CD4-positive, alpha-beta memory T cell (primary cell): ENCODE measurements around the gene TOMM40L. TPM values are rescaled to one million over a fixed set of nuclear protein-coding genes. Genes with fewer than 3 reads are reported as not detected.

ENCODE experiments used
- CTCF ChIA-PET: fragments of 350-600 bp; sonication (Branson Sonifier 250); formaldehyde crosslinking; loops from one replicate; lab custom pipeline; 2021; ENCODE audit warnings: inconsistent platforms; ENCODE audit not compliant: partially characterized antibody; lab: Charles Lee
- POLR2A ChIA-PET: fragments of 350-600 bp; sonication (Branson Sonifier 250); formaldehyde crosslinking; loops from one replicate; lab custom pipeline; 2021; ENCODE audit not compliant: partially characterized antibody; lab: Charles Lee
- DNase-seq, 5 donors: peaks; one replicate each; pipeline versions ENCODE4 v3.0.0 to v3.0.0-alpha.2; 2020 to 2022; ENCODE audit warnings: mixed read lengths in 1 of 5
- H3K27ac ChIP-seq: one replicate; pipeline ENCODE4 v1.7.0; 2013; ENCODE audit warnings: low read depth, low read length
- H3K27me3 ChIP-seq: 2 replicates; pipeline ENCODE4 v1.7.0; 2013; ENCODE audit warnings: mild to moderate bottlenecking, low read length, moderate library complexity; ENCODE audit not compliant: insufficient read depth
- H3K36me3 ChIP-seq: 2 replicates; pipeline ENCODE4 v1.7.0; 2013; ENCODE audit warnings: mild to moderate bottlenecking, low read length, moderate library complexity; ENCODE audit not compliant: insufficient read depth
- H3K4me1 ChIP-seq: 2 replicates; pipeline ENCODE4 v1.7.0; 2013; ENCODE audit warnings: mild to moderate bottlenecking, low read length, moderate library complexity; ENCODE audit not compliant: insufficient read depth
- H3K4me3 ChIP-seq, 2 donors: one replicate each; pipeline ENCODE4 v1.7.0; 2013; ENCODE audit warnings: low read length in 2 of 2, mild to moderate bottlenecking in 1 of 2
- H3K9me3 ChIP-seq, 2 donors: one replicate each; pipeline ENCODE4 v1.7.0; 2013; ENCODE audit warnings: low read length in 2 of 2, control low read depth in 1 of 2; ENCODE audit not compliant: control insufficient read depth in 1 of 2
- H3K27ac Mint-ChIP-seq, 7 donors: one replicate each; pipeline ENCODE4 v1.8.0; 2020 to 2021; ENCODE audit warnings: mixed read lengths in 7 of 7, mild to moderate bottlenecking in 6 of 7, inconsistent platforms in 3 of 7, moderate library complexity in 3 of 7
- H3K27me3 Mint-ChIP-seq, 2 donors: one replicate each; pipeline ENCODE4 v1.8.0; 2020 to 2021; ENCODE audit warnings: mixed read lengths in 2 of 2
- H3K36me3 Mint-ChIP-seq, 2 donors: one replicate each; pipeline ENCODE4 v1.8.0; 2020 to 2021; ENCODE audit warnings: mixed read lengths in 2 of 2, inconsistent platforms in 1 of 2, mild to moderate bottlenecking in 1 of 2
- H3K4me1 Mint-ChIP-seq, 4 donors: one replicate each; pipeline ENCODE4 v1.8.0; 2020 to 2021; ENCODE audit warnings: mixed read lengths in 4 of 4, mild to moderate bottlenecking in 1 of 4
- H3K4me3 Mint-ChIP-seq, 8 donors: one replicate each; pipeline ENCODE4 v1.8.0; 2020 to 2021; ENCODE audit warnings: mixed read lengths in 8 of 8, mild to moderate bottlenecking in 7 of 8, moderate library complexity in 6 of 8, inconsistent platforms in 3 of 8
- H3K9me3 Mint-ChIP-seq, 8 donors: one replicate each; pipeline ENCODE4 v1.8.0; 2020 to 2021; ENCODE audit warnings: mixed read lengths in 8 of 8, mild to moderate bottlenecking in 5 of 8, inconsistent platforms in 3 of 8, moderate library complexity in 1 of 8
- intact Hi-C: fragments of 100-400 bp; cut with micrococcal nuclease; formaldehyde crosslinking; loops from one replicate; pipeline ENCODE4 v1.15.1; 2023
- polyA plus RNA-seq, 2 donors: library from polyadenylated mRNA; unstranded; fragments of 300-500 nt; fragmentation: Illumina TruSeq; gene quantifications; one replicate each; pipeline ENCODE4 v1.2.3, GENCODE V29; 2021
- total RNA-seq, 2 experiments: library from RNA; stranded (reverse); gene quantifications; one replicate each; pipeline ENCODE4 v1.2.3, GENCODE V29; 2021

The TOMM40L gene
- total and polyA plus RNA-seq, 4 experiments from 2014 or later, result 2.9 to 8.8 (median 7.5) TPM

GRCh38 chr1:161218301-161219077 is 7.4 kb upstream of the TOMM40L start:
- H3K27me3 Mint-ChIP-seq, result no peaks in the 10 kb centered on the region
- no peak for DNase-seq
- H3K4me1 ChIP-seq, result peaks cover 13% of the 10 kb centered on the region
- H3K27ac ChIP-seq, result no peak overlapping the region
- H3K27ac Mint-ChIP-seq, result peak overlapping the region in 6 of 7 donors; percentile 20 to 79 (median 58)
- H3K9me3 ChIP-seq, result no peaks in the 10 kb centered on the region
- intact Hi-C loops, result no loop called here
- H3K36me3 ChIP-seq, result peaks cover 10% of the 10 kb centered on the region
- H3K4me3 Mint-ChIP-seq, result peak overlapping the region in 1 of 8 donors; percentile 3
- H3K4me3 ChIP-seq, result no peak overlapping the region
- H3K9me3 Mint-ChIP-seq, result no peaks in the 10 kb centered on the region
- ChIA-PET CTCF (interaction anchor here (1.0 to 13.2 kb wide), 11 partner anchors 8 to 167 kb away, joined by 3 to 245 read pairs (median 4); partner anchors contain the start of genes NDUFS2, PPOX and SDHC), POLR2A (interaction anchor here (0.9 to 4.3 kb wide), 3 partner anchors 13 to 36 kb away, joined by 4 to 27 read pairs (median 4); partner anchors contain the start of gene NDUFS2)
- peaks cover 11 to 17% of the 10 kb centered on the region in 2 donors for H3K36me3 Mint-ChIP-seq
- peaks cover 9 to 37% (median 29%) of the 10 kb centered on the region in 4 donors for H3K4me1 Mint-ChIP-seq
- no peaks in the 10 kb centered on the region for H3K27me3 ChIP-seq

GRCh38 chr1:161219078-161219892 is 6.6 kb upstream of the TOMM40L start:
- peaks cover 12 to 37% (median 29%) of the 10 kb centered on the region in 4 donors for H3K4me1 Mint-ChIP-seq
- H3K36me3 Mint-ChIP-seq, result peaks cover 3 to 9% of the 10 kb centered on the region in 2 donors
- Histone ChIP-seq H3K27ac (no peak overlapping the region), H3K4me1 (peaks cover 13% of the 10 kb centered on the region), H3K36me3 (peaks cover 2% of the 10 kb centered on the region), H3K4me3 (no peak overlapping the region), H3K27me3 (no peaks in the 10 kb centered on the region), H3K9me3 (no peaks in the 10 kb centered on the region)
- no peaks in the 10 kb centered on the region for H3K27me3 Mint-ChIP-seq
- ChIA-PET CTCF (interaction anchor here (0.7 to 13.2 kb wide), 13 partner anchors 9 to 166 kb away, joined by 3 to 245 read pairs (median 4); partner anchors contain the start of genes ADAMTS4, NDUFS2, PPOX and SDHC), POLR2A (interaction anchor here (0.9 to 4.3 kb wide), 4 partner anchors 14 to 54 kb away, joined by 4 to 27 read pairs (median 4); partner anchors contain the start of genes NDUFS2 and PPOX)
- no peak overlapping the region for H3K4me3 Mint-ChIP-seq
- intact Hi-C loops, result no loop called here
- no peak for DNase-seq
- no peaks in the 10 kb centered on the region for H3K9me3 Mint-ChIP-seq
- H3K27ac Mint-ChIP-seq, result peak overlapping the region in 3 of 7 donors; percentile 1 to 47 (median 8)

- peak overlapping the region in 1 of 7 donors; percentile 8 for H3K27ac Mint-ChIP-seq
- no peak overlapping the region for H3K4me3 Mint-ChIP-seq
- peaks cover 0 to 3% of the 10 kb centered on the region in 2 donors for H3K36me3 Mint-ChIP-seq
- DNase-seq, result no peak
- POLR2A ChIA-PET, result interaction anchor here (1.2 to 4.3 kb wide), 3 partner anchors 18 to 54 kb away, joined by 4 to 27 read pairs (median 4); partner anchors contain the start of genes NDUFS2 and PPOX
- Histone ChIP-seq H3K4me1 (peaks cover 14% of the 10 kb centered on the region), H3K36me3 (no peaks in the 10 kb centered on the region), H3K27ac (no peak overlapping the region), H3K9me3 (no peaks in the 10 kb centered on the region), H3K27me3 (no peaks in the 10 kb centered on the region), H3K4me3 (no peak overlapping the region)
- peaks cover 13 to 36% (median 26%) of the 10 kb centered on the region in 4 donors for H3K4me1 Mint-ChIP-seq
- CTCF ChIA-PET, result interaction anchor here (0.6 to 13.2 kb wide), 11 partner anchors 9 to 165 kb away, joined by 3 to 245 read pairs (median 7); partner anchors contain the start of genes ADAMTS4, PPOX and SDHC
- H3K27me3 Mint-ChIP-seq, result no peaks in the 10 kb centered on the region
- no peaks in the 10 kb centered on the region for H3K9me3 Mint-ChIP-seq
- intact Hi-C loops, result loop anchor here (10.0 kb wide), 1 partner anchor 525 kb away; the partner anchor contains the start of gene DUSP12
These were observed 5.9 kb upstream of the TOMM40L start for GRCh38 chr1:161220002-161220401.

- Histone ChIP-seq H3K9me3 (no peaks in the 10 kb centered on the region), H3K4me1 (peaks cover 33% of the 10 kb centered on the region), H3K36me3 (no peaks in the 10 kb centered on the region), H3K27me3 (no peaks in the 10 kb centered on the region), H3K4me3 (no peak overlapping the region), H3K27ac (no peak overlapping the region)
- H3K9me3 Mint-ChIP-seq, result no peaks in the 10 kb centered on the region
- peaks cover 26 to 48% (median 35%) of the 10 kb centered on the region in 4 donors for H3K4me1 Mint-ChIP-seq
- CTCF ChIA-PET, result interaction anchor here (0.5 to 13.2 kb wide), 7 partner anchors 12 to 516 kb away, joined by 3 to 245 read pairs (median 103); partner anchors contain the start of genes NDUFS2 and PPOX
- peaks cover 0 to 4% of the 10 kb centered on the region in 2 donors for H3K36me3 Mint-ChIP-seq
- intact Hi-C loops, result loop anchor here (10.0 kb wide), 1 partner anchor 522 kb away; the partner anchor contains the start of gene DUSP12
- POLR2A ChIA-PET, result interaction anchor here (1.0 to 1.6 kb wide), 3 partner anchors 12 to 53 kb away, joined by 3 to 6 read pairs (median 4); partner anchors contain the start of gene NDUFS2
- no peak for DNase-seq
- peak overlapping the region in 3 of 7 donors; percentile 79 to 81 (median 79) for H3K27ac Mint-ChIP-seq
- H3K4me3 Mint-ChIP-seq, result peak overlapping the region in 1 of 8 donors; percentile 66
- no peaks in the 10 kb centered on the region for H3K27me3 Mint-ChIP-seq
These were observed 3.5 kb upstream of the TOMM40L start for GRCh38 chr1:161222175-161223019.

- POLR2A ChIA-PET, result interaction anchor here (0.7 to 5.1 kb wide), 7 partner anchors 13 to 166 kb away, joined by 3 to 112 read pairs (median 20); partner anchors contain the start of genes NDUFS2 and PPOX
These were observed 1.8 kb upstream of the TOMM40L start for GRCh38 chr1:161223805-161224694.

More at GRCh38 chr1:161223805-161224694, 1.8 kb upstream of the TOMM40L start:
- H3K4me1 Mint-ChIP-seq, result peaks cover 23 to 44% (median 32%) of the 10 kb centered on the region in 4 donors
- H3K4me3 ChIP-seq, result no peak overlapping the region
- no peaks in the 10 kb centered on the region for H3K27me3 Mint-ChIP-seq
- no peaks in the 10 kb centered on the region for H3K9me3 ChIP-seq
- H3K27ac ChIP-seq, result no peak overlapping the region
- no peaks in the 10 kb centered on the region for H3K9me3 Mint-ChIP-seq
- H3K36me3 ChIP-seq, result peaks cover 9% of the 10 kb centered on the region
- H3K36me3 Mint-ChIP-seq, result peaks cover 0 to 19% of the 10 kb centered on the region in 2 donors
- CTCF ChIA-PET, result interaction anchor here (1.1 to 13.2 kb wide), 10 partner anchors 13 to 161 kb away, joined by 3 to 245 read pairs (median 78); partner anchors contain the start of genes CFAP126, NDUFS2, PPOX and UFC1
- peaks cover 28% of the 10 kb centered on the region for H3K4me1 ChIP-seq
- no peak for DNase-seq
- no peak overlapping the region for H3K4me3 Mint-ChIP-seq
- intact Hi-C loops, result loop anchor here (10.0 kb wide), 1 partner anchor 521 kb away; the partner anchor contains the start of gene DUSP12
- H3K27ac Mint-ChIP-seq, result peak overlapping the region in 2 of 7 donors; percentile 35 to 48
- no peaks in the 10 kb centered on the region for H3K27me3 ChIP-seq
